B cell (primary cell): ENCODE results near the gene EGFLAM.

Experiments
- EZH2 ChIP-seq: IDR thresholded peaks from 2 replicates; pipeline ENCODE4 v1.6.1; 2012; ENCODE audit warnings: borderline replicate concordance, low read depth, mild to moderate bottlenecking, moderate library complexity, low read length; ENCODE audit not compliant: insufficient read depth, poor library complexity, severe bottlenecking
- TF ChIP-seq, protein P1 (sequence below): fragments of 200-600 bp; IDR thresholded peaks from one replicate; pipeline ENCODE4 v1.8.0; 2022; ENCODE audit warnings: antibody characterized with exemption, mild to moderate bottlenecking

DNA sequence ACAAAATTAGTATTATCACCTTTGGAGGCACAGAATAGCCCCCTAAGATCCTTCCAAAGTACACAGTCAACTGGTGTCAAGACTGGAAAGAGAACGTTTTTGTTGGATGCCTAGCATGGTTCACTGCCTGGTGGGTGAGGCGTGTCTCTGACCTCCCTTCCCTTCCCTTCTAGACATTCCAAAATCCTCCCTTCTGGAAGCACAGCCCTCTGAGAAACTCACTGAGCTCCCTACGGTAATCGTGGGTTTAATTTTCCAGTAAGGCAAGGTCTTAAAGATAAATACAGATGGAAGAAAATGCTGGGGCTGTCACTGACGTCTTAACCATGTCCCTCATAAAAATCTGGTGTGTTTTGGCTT, 159.3 kb downstream of the EGFLAM start:
- TF ChIP-seq, protein P1, sequence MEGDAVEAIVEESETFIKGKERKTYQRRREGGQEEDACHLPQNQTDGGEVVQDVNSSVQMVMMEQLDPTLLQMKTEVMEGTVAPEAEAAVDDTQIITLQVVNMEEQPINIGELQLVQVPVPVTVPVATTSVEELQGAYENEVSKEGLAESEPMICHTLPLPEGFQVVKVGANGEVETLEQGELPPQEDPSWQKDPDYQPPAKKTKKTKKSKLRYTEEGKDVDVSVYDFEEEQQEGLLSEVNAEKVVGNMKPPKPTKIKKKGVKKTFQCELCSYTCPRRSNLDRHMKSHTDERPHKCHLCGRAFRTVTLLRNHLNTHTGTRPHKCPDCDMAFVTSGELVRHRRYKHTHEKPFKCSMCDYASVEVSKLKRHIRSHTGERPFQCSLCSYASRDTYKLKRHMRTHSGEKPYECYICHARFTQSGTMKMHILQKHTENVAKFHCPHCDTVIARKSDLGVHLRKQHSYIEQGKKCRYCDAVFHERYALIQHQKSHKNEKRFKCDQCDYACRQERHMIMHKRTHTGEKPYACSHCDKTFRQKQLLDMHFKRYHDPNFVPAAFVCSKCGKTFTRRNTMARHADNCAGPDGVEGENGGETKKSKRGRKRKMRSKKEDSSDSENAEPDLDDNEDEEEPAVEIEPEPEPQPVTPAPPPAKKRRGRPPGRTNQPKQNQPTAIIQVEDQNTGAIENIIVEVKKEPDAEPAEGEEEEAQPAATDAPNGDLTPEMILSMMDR = no peak
- TF ChIP-seq EZH2 = no peak
